A549 treated with AZD9567 at 1 μM for 4 hours (cell line): ENCODE measurements around the gene CTBP1. TPM values are rescaled to one million over a fixed set of nuclear protein-coding genes. Genes with fewer than 3 reads are reported as not detected.

Experiments
- total RNA-seq: library from RNA; stranded (reverse); fragments of 200-300 nt; extraction: Qiagen RNA extraction; gene quantifications from 5 replicates; pipeline ENCODE4 v1.2.3, GENCODE V29; 2022; ENCODE audit not compliant: insufficient read depth

CTBP1 gene
- total RNA-seq, result 82.6 to 97.1 TPM (median 86.6 TPM) in 5 replicates

DNA sequence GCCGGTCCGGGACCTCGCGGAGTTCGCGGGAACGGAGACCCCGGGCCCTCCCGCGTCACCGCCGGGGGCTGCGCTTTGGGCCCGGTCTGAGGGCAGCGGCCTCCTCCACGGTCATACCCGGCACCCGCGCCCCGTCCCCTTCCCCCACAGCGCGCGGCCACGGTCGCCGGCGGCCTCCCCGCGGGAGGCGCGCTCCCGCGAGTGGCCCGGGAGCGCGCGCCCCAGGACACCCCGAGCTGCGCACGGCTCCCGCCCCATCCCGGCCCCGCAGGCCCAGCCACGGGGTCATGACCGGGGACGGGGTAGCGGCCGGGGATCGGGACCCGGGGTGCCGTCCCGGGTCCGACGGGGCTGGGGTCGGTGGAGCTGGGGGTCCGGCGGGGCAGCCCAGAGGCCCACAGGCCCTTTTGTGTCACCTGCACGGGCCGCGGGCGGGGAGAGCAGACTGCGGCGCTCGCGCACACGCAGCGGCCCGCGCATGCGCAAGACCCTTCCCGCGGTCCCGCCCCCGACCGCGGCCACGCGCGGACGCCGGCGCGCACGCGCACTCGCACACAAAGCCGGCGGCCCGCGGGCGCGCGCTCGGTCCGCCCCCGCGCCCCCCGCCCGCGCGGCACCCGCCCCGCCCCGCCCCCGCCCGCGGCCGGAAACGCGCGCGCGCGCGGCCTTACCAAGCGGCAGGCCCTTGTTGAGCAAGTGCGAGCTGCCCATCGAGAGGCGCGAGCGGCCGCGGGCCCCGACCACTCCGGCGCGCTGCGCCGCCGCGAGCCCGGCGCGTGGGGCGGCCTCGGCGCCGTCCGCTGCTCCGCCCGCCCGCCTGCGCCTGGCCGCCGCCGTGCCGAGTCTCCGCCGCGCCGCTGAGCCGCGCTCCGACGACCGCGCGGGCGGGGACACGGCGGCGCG is at the start of gene CTBP1:
Gene CTBP1 (minus strand): TSS at position 886 of the 903 bp plus-strand sequence. CDS start 7,799 bp downstream, outside the sequence.

DNA sequence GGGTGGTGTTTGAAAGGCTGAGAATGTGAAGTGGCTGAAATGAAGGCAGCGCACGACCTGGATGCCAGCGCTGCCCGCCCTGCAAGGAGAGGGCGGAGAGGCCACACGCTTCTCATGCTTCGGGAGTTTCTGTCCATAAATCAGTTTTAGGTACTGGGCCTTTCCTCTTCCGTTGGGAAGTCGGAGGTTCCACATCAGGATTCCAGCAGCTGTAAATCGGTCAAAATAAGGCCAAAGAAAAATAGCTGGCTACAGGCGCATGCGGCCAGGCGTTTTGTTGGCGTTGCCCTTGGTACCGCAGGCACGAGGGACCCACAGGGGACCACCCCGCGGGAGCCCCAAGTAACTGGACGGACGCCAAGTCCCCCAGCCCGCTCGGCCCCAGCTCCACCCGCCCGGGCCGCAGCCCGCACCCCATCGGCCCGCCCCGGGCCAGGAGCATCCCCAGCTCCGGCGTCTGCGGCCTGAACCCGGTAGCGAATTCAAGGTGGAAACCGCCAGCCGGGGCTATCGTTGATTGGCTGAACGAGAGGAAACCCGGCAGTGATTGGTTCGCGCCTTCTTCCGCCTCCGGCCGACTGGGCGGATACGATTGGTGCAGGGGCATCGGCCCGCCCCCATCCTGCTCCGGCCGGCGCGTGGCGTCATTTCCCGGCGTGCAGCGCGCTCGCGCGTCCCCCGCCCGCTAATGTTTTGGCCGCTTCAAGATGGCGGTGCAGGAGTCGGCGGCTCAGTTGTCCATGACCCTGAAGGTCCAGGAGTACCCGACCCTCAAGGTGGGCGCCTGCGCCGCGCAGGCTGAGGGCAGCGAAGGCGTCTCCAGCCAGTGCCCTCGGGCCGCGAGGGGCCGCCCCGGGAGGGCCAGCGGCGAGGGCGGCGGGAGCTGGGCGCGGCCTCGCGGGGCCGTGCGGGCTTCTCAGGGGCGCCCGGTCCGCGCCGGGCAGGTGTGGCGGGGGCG is 40.6 kb upstream of the CTBP1 start, which contains the start of gene MAEA:
Gene MAEA (plus strand): TSS at position 685 of the 958 bp plus-strand sequence. CDS start 23 bp downstream, at position 708.

DNA sequence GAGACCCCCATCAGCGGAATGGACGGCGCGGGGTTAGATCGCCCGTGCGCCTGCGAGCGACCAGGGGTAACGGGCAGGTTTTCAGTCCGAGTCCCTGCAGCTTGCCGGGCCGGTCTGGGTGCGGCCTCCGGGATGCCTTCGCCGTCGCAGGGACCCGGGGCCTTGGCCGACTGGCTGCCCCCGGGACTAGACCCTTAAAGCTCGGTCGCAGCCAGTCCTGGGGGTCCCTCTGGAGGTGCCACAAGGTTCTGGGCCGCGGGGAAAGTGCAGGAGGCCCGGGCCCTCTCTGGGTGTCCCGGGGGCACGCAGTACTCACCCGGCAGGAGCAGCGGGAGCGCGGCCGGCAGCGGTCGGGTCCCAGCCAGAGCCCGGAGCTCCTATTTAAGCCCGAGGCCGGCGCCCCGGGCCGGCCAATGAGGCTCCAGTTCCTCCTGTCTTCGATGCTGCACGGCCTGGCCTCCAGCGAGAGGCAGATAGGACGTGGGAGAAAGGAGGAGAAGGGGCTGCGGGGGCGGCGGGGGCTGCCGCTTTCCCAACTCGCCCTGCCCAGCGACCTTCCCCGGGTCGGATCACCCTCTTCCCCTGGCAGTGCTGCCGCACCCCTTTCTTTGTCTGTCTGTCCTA is 76.6 kb downstream of the CTBP1 start, which contains the start of gene SPON2:
Gene SPON2 (minus strand): TSS at position 356 of the 624 bp plus-strand sequence.

Other genes with a start within 250 kb of the CTBP1 start
- 19.0 to 22.3 TPM (median 20.6 TPM) in 5 replicates for gene FGFRL1, start 237.5 kb downstream of the CTBP1 start, total RNA-seq
- 1.8 to 2.7 TPM (median 2.2 TPM) in 4 of 5 replicates, not detected in the other for gene RNF212, start 135.6 kb downstream of the CTBP1 start, total RNA-seq
- 0.19 to 0.50 TPM (median 0.36 TPM) in 4 of 5 replicates, not detected in the other for gene SPON2, start 76.5 kb downstream of the CTBP1 start, total RNA-seq
- gene MAEA, start 40.8 kb upstream of the CTBP1 start, total RNA-seq, result 58.8 to 67.3 TPM (median 66.3 TPM) in 5 replicates
- 4.0 to 6.5 TPM (median 5.1 TPM) in 5 replicates for gene UVSSA, start 98.1 kb upstream of the CTBP1 start, total RNA-seq
- gene NKX1-1, start 157.3 kb upstream of the CTBP1 start, total RNA-seq, result not detected in 5 replicates